GM12878 (cell line): ENCODE results near the gene TXNRD1. TPM values are rescaled to one million over a fixed set of nuclear protein-coding genes. Genes with fewer than 3 reads are reported as not detected.

ENCODE experiments used
- ATAC-seq: fragments of 200-7000 bp; cut with Tn5 transposase; 3 replicates; pipeline ENCODE4 v1.9.1; 2020; ENCODE audit warnings: mild to moderate bottlenecking, moderate library complexity
- BruUV-seq: library from RNA; stranded (reverse); fragments of 400-500 nt; replicated peaks from 2 replicates; lab custom pipeline; 2021; lab: Mats Ljungman, UMichigan
- CTCF ChIA-PET: fragments of 300-600 bp; sonication (Branson Sonifier 250); formaldehyde crosslinking; extraction: SDS; loops from one replicate; lab custom pipeline; 2021; ENCODE audit warnings: inconsistent platforms; lab: Yijun Ruan, JAX
- POLR2A ChIA-PET: fragments of 350-600 bp; formaldehyde crosslinking; extraction: SDS; loops from one replicate; lab custom pipeline; 2021; ENCODE audit warnings: inconsistent platforms; lab: Charles Lee
- RAD21 ChIA-PET: fragments of 300-600 bp; sonication (Branson Sonifier 250); formaldehyde crosslinking; loops from one replicate; lab custom pipeline; 2023; ENCODE audit warnings: antibody characterized with exemption; ENCODE audit not compliant: unreplicated experiment; lab: Charles Lee
- SMC1A ChIA-PET: fragments of 300-600 bp; sonication (Branson Sonifier 250); formaldehyde crosslinking; loops from one replicate; lab custom pipeline; 2023; ENCODE audit not compliant: unreplicated experiment, uncharacterized antibody; lab: Charles Lee
- DNase-seq: peaks from one replicate; pipeline ENCODE4 v3.0.0-alpha.2; 2011; ENCODE audit warnings: low read depth, low spot score
- FAIRE-seq: peaks from 3 replicates; lab custom pipeline; 2011; peaks lifted over from hg19 to GRCh38; lab: Jason Lieb, UNC
- H2AFZ ChIP-seq: 2 replicates; pipeline ENCODE4 v1.6.0; 2011; ENCODE audit warnings: low read depth, low read length, control low read depth; ENCODE audit not compliant: control insufficient read depth
- H3K27ac ChIP-seq: 2 replicates; pipeline ENCODE4 v1.5.1; 2011; ENCODE audit warnings: control low read depth; ENCODE audit not compliant: control insufficient read depth, insufficient read depth
- H3K27me3 ChIP-seq, 2 experiments: replicated peaks in 1 of 2; 2 replicates each; pipeline versions ENCODE4 v1.6.0 to v1.6.1; 2011; ENCODE audit warnings: low read length in 1 of 2; ENCODE audit not compliant: control insufficient read depth in 2 of 2, insufficient read depth in 2 of 2
- H3K36me3 ChIP-seq, 2 experiments: 2 replicates each; pipeline ENCODE4 v1.5.1; 2011; ENCODE audit warnings: low read length in 1 of 2; ENCODE audit not compliant: control insufficient read depth in 2 of 2, insufficient read depth in 2 of 2
- H3K4me1 ChIP-seq: 2 replicates; pipeline ENCODE4 v1.6.1; 2011; ENCODE audit warnings: mild to moderate bottlenecking, low read length, moderate library complexity, mixed read lengths; ENCODE audit not compliant: control insufficient read depth, insufficient read depth
- H3K4me2 ChIP-seq: 2 replicates; pipeline ENCODE4 v1.6.0; 2011; ENCODE audit warnings: control low read depth; ENCODE audit not compliant: control insufficient read depth, insufficient read depth
- H3K4me3 ChIP-seq: fragments of 200-600 bp; sonication (generic); 2 replicates; pipeline ENCODE4 v1.5.1; 2016
- H3K79me2 ChIP-seq: 2 replicates; pipeline ENCODE4 v1.6.0; 2011; ENCODE audit warnings: low read length; ENCODE audit not compliant: control insufficient read depth, insufficient read depth
- H3K9ac ChIP-seq: 2 replicates; pipeline ENCODE4 v1.8.0; 2011; ENCODE audit warnings: low read length, control low read depth, mixed read lengths; ENCODE audit not compliant: control insufficient read depth, insufficient read depth
- H3K9me3 ChIP-seq: replicated peaks from 3 replicates; pipeline ENCODE4 v1.5.1; 2011; ENCODE audit warnings: mild to moderate bottlenecking, low read length; ENCODE audit not compliant: control insufficient read depth, insufficient read depth
- H4K20me1 ChIP-seq: 2 replicates; pipeline ENCODE4 v1.6.0; 2011; ENCODE audit not compliant: control insufficient read depth, insufficient read depth
- CREM ChIP-seq: IDR thresholded peaks from 2 replicates; pipeline ENCODE4 v1.6.1; 2014; ENCODE audit warnings: antibody characterized with exemption, low read depth
- ESRRA ChIP-seq: IDR thresholded peaks from 2 replicates; pipeline ENCODE4 v1.6.1; 2012; ENCODE audit warnings: mild to moderate bottlenecking, low read length, improper control_type of control experiment
- HDAC2 ChIP-seq: fragments of 200-600 bp; sonication (generic); IDR thresholded peaks from 2 replicates; pipeline ENCODE4 v1.6.1; 2017
- NFIC ChIP-seq: IDR thresholded peaks from 2 replicates; pipeline ENCODE4 v1.6.1; 2012; ENCODE audit warnings: low read depth, mild to moderate bottlenecking, inconsistent platforms, low read length, moderate library complexity
- NFYB ChIP-seq: IDR thresholded peaks from 2 replicates; pipeline ENCODE4 v1.6.1; 2011; ENCODE audit warnings: low read depth, mild to moderate bottlenecking, low read length, improper control_type of control experiment, moderate library complexity; ENCODE audit not compliant: insufficient read depth
- PAX5 ChIP-seq: IDR thresholded peaks from 2 replicates; pipeline ENCODE4 v1.6.1; 2011; ENCODE audit warnings: low read depth, low read length, borderline replicate concordance
- POLR2A ChIP-seq: IDR thresholded peaks from 2 replicates; pipeline ENCODE4 v1.6.1; 2011; ENCODE audit warnings: low read depth, mild to moderate bottlenecking, low read length
- POLR2AphosphoS5 ChIP-seq: IDR thresholded peaks from 2 replicates; pipeline ENCODE4 v1.6.1; 2011; ENCODE audit warnings: mild to moderate bottlenecking, low read length, inconsistent platforms
- SMARCA5 ChIP-seq: fragments of 450-650 bp; IDR thresholded peaks from 2 replicates; pipeline ENCODE4 v1.6.1; 2017; ENCODE audit warnings: mild to moderate bottlenecking
- SPI1 ChIP-seq: IDR thresholded peaks from 2 replicates; pipeline ENCODE4 v1.6.1; 2011; ENCODE audit warnings: low read depth, mild to moderate bottlenecking, low read length, moderate library complexity, borderline replicate concordance; ENCODE audit not compliant: insufficient read depth
- SUZ12 ChIP-seq: fragments of 200-600 bp; sonication (generic); IDR thresholded peaks from one replicate; pipeline ENCODE4 v1.6.1; 2018; ENCODE audit warnings: antibody characterized with exemption, mild to moderate bottlenecking; ENCODE audit not compliant: unreplicated experiment
- WGBS: methylation state at CpG from one replicate; pipeline ENCODE4 v1.1.6; 2016; ENCODE audit warnings: low lambda C conversion rate; ENCODE audit not compliant: insufficient replicate concordance, insufficient coverage; ENCODE audit errors: missing lambda C conversion rate; 5-methylcytosine and 5-hydroxymethylcytosine counted together
- in situ Hi-C: fragments of 300-500 bp; cut with MboI; formaldehyde crosslinking; loops from 9 replicates; pipeline ENCODE4 v1.14.3; 2018; ENCODE audit warnings: mixed read lengths
- intact Hi-C: fragments of 100-400 bp; cut with micrococcal nuclease; formaldehyde crosslinking; loops from one replicate; pipeline ENCODE4 v1.14.2; 2022; ENCODE audit not compliant: unreplicated experiment
- polyA plus RNA-seq, 11 experiments: library from polyadenylated mRNA; depleted of rRNA in 4 of 11; unstranded in 6 of 11; stranded (reverse) in 5 of 11; fragments of >200 nt; fragmentation: Nextera tagmentation in 4 of 11; fragmentation: Illumina TruSeq in 1 of 11; extraction: Ambion mirVana in 4 of 11; extraction: Trizol in 1 of 11; gene quantifications; 1 replicate in 1 of 11; 2 replicates in 10 of 11; pipeline versions ENCODE4 v1.2.1 to v1.2.3, GENCODE V29; 2011 to 2016; ENCODE audit warnings: inconsistent platforms in 2 of 11, missing spikeins in 2 of 11, low read depth in 1 of 11
- total RNA-seq, 4 experiments: library from RNA; depleted of rRNA in 3 of 4; stranded (reverse); fragments of >200 nt in 3 of 4; fragmentation: Illumina TruSeq in 1 of 4; extraction: Trizol in 1 of 4; gene quantifications; 2 replicates each; pipeline versions ENCODE4 v1.2.1 to v1.2.3, GENCODE V29; 2013 to 2021
- TF ChIP-seq, protein P1 (sequence below): fragments of 450-650 bp; IDR thresholded peaks from 2 replicates; pipeline ENCODE4 v1.6.1; 2018; ENCODE audit warnings: borderline replicate concordance, mild to moderate bottlenecking; ENCODE audit not compliant: partially characterized antibody
- TF ChIP-seq, protein P2 (sequence below): IDR thresholded peaks from 2 replicates; pipeline ENCODE4 v1.6.1; 2012; ENCODE audit warnings: low read depth, low read length, improper control_type of control experiment

The TXNRD1 gene
- total and polyA plus RNA-seq, 10 of the 15 experiments (the other 5 are each of a cell fraction or from before 2014, with no cell fraction given), result 52.6 to 84.6 (median 67.8) TPM

DNA sequence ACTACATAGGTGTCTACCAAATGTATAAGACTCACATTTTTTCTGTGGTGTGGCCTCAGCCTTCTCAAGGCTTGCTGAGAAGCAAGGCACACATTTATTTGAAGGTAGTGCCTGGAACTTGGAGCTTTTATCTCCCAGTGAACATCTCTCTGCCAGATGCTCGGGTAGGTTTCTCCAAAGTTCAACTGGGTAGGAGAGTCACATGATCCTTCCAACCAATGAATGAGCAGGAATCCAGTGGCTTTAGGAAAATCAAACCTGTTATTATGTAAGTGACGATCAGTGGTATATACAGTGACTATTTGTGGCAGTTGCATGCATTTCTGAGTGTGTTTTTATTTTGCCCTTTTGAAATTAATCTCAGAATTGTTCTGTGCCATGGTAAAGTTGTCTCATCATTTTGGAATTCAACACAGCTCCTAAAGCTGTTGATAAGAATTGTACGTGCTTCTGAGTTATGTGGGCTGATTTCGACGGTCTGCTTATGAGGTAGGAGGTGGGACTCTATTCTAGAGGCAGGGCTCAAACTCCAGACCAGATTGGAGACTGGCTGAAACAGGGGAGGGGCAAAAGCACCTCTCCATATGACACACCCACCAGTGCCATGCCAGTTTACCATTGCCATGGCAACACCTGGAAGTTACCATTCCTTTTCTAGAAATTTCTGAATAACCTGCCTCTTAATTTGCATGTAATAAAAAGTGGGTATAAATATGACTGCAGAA, 145.6 kb downstream of the TXNRD1 start:
- ChIA-PET CTCF (interaction anchor here (0.5 to 4.1 kb wide), 3 partner anchors 161 to 485 kb away, joined by 3 to 33 read pairs (median 4); no protein-coding TSS in a partner anchor), POLR2A (interaction anchor here (0.6 kb wide), 1 partner anchor 262 kb away, joined by 3 read pairs; no protein-coding TSS in a partner anchor), SMC1A (interaction anchor here (0.8 to 1.4 kb wide), 3 partner anchors 12 to 730 kb away, joined by 3 to 4 read pairs (median 3); no protein-coding TSS in a partner anchor), RAD21 (no interaction called here)
- H3K27me3 ChIP-seq, result no peaks in the 10 kb centered on the region
- no peak overlapping the region for H3K4me2 ChIP-seq
- intact Hi-C loops (no loop called here), in situ Hi-C loops (loop anchor here (5.0 kb wide), 1 partner anchor 159 kb away; no protein-coding TSS in a partner anchor)
- DNase-seq, result no peak
- no peaks in the 10 kb centered on the region for H3K9me3 ChIP-seq
- no peak overlapping the region for H3K4me3 ChIP-seq
- TF ChIP-seq CREM (no peak), POLR2A (no peak)
- BruUV-seq, result no TSS peak
- no peak for FAIRE-seq
- H3K9ac ChIP-seq, result no peak overlapping the region
- no peaks in the 10 kb centered on the region for H3K36me3 ChIP-seq
- no peaks in the 10 kb centered on the region for H3K79me2 ChIP-seq
- H2AFZ ChIP-seq, result no peak overlapping the region
- no peaks in the 10 kb centered on the region for H4K20me1 ChIP-seq
- ATAC-seq, result no peak
- H3K4me1 ChIP-seq, result no peaks in the 10 kb centered on the region
- WGBS, result 82% methylated on average over 5 of the region's 5 CpGs
- no peak overlapping the region for H3K27ac ChIP-seq

DNA sequence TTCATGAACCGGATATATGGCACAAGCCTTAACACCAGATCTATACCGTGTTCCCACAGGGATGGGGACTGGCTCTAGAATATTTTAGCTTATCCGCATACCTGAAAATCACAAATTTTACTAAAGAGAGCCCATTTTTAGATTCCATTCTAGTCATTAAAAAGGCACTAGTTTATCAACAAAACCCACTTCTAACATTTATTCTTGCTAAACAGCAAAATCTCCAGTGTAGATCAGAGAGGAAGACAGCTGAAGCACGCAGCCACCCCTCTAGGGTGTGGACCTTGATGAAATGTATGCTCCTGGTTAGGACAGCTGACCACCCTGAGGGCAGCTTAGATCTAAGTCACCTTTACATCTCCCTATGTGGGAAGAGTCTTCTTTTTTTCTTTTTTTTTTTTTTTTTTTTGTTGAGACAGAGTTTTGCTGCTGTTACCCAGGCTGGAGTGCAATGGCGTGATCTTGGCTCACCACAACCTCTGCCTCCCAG, 150.4 kb downstream of the TXNRD1 start:
- Histone ChIP-seq H4K20me1 (no peaks in the 10 kb centered on the region), H3K9ac (no peak overlapping the region), H3K27me3 (no peaks in the 10 kb centered on the region), H3K4me3 (no peak overlapping the region), H3K27ac (no peak overlapping the region), H3K4me2 (no peak overlapping the region), H3K36me3 (no peaks in the 10 kb centered on the region), H3K4me1 (no peaks in the 10 kb centered on the region), H3K79me2 (no peaks in the 10 kb centered on the region), H3K9me3 (no peaks in the 10 kb centered on the region; the same call in 2 of the 3 replicates), H2AFZ (no peak overlapping the region)
- SMC1A ChIA-PET, result interaction anchor here (0.7 to 1.1 kb wide), 2 partner anchors 203 to 396 kb away, joined by 3 read pairs; no protein-coding TSS in a partner anchor
- DNase-seq (no peak), ATAC-seq (no peak), FAIRE-seq (no peak)
- 89% methylated on average over 5 of the region's 5 CpGs for WGBS
- POLR2A ChIA-PET, result interaction anchor here (0.7 kb wide), 1 partner anchor 75 kb away, joined by 4 read pairs; no protein-coding TSS in a partner anchor
- CTCF ChIA-PET, result interaction anchor here (0.6 to 1.4 kb wide), 2 partner anchors 335 to 687 kb away, joined by 3 to 4 read pairs; no protein-coding TSS in a partner anchor
- intact Hi-C loops, result no loop called here
- RAD21 ChIA-PET, result no interaction called here
- no TSS peak for BruUV-seq
- in situ Hi-C loops, result no loop called here
- TF ChIP-seq ESRRA (no peak), NFYB (no peak), SUZ12 (no peak), HDAC2 (no peak), POLR2AphosphoS5 (no peak), SMARCA5 (no peak), PAX5 (no peak), NFIC (no peak), SPI1 (no peak)
- TF ChIP-seq, protein P1, sequence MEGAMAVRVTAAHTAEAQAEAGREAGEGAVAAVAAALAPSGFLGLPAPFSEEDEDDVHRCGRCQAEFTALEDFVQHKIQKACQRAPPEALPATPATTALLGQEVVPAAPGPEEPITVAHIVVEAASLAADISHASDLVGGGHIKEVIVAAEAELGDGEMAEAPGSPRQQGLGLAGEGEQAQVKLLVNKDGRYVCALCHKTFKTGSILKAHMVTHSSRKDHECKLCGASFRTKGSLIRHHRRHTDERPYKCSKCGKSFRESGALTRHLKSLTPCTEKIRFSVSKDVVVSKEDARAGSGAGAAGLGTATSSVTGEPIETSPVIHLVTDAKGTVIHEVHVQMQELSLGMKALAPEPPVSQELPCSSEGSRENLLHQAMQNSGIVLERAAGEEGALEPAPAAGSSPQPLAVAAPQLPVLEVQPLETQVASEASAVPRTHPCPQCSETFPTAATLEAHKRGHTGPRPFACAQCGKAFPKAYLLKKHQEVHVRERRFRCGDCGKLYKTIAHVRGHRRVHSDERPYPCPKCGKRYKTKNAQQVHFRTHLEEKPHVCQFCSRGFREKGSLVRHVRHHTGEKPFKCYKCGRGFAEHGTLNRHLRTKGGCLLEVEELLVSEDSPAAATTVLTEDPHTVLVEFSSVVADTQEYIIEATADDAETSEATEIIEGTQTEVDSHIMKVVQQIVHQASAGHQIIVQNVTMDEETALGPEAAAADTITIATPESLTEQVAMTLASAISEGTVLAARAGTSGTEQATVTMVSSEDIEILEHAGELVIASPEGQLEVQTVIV, result no peak
- TF ChIP-seq, protein P2, sequence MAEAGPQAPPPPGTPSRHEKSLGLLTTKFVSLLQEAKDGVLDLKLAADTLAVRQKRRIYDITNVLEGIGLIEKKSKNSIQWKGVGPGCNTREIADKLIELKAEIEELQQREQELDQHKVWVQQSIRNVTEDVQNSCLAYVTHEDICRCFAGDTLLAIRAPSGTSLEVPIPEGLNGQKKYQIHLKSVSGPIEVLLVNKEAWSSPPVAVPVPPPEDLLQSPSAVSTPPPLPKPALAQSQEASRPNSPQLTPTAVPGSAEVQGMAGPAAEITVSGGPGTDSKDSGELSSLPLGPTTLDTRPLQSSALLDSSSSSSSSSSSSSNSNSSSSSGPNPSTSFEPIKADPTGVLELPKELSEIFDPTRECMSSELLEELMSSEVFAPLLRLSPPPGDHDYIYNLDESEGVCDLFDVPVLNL, result no peak
